Retinal pigment epithelial cell (primary cell): ENCODE data around the gene ANXA3.

ENCODE experiments used
- DNase-seq: peaks from one replicate; pipeline ENCODE4 v3.0.0-alpha.2; 2010; ENCODE audit warnings: low read depth
- H3K4me3 ChIP-seq: 2 replicates; pipeline ENCODE4 v1.5.1; 2011; ENCODE audit warnings: mild to moderate bottlenecking, low read length, control low read depth, moderate library complexity
- TF ChIP-seq, protein P1 (sequence below): conservative IDR thresholded peaks from 2 replicates; pipeline ENCODE4 v1.5.1; 2011; ENCODE audit warnings: low read depth, low read length, control low read depth, inconsistent platforms

Gene ANXA3

DNA sequence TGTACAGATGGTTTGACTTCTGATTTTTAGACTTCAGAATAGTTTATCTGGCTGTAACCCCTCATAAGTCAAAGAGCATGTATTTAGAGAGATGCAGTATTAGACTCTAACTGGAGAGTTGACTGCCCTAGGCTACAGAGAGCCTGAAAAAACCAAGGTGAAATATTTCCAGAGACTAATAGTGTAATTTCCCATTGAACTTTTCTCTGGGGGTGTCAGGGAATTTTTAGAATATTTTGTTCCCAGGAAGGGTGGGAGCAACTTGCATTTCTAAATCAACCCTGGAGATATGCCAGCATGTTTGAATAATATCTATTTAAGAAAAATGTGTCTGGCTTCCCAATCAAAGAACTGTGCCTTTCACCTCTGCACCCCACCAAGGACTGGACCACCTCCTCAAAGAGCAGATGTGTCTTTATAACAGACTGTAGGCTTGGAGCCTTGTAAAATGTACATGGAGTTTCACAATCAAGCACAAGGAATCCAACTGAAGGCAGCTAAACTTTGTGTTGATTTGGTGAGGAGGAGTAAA is 2.0 kb downstream of the ANXA3 start:
- H3K4me3 ChIP-seq: no peak overlapping the region
- DNase-seq: no peak
- TF ChIP-seq, protein P1, sequence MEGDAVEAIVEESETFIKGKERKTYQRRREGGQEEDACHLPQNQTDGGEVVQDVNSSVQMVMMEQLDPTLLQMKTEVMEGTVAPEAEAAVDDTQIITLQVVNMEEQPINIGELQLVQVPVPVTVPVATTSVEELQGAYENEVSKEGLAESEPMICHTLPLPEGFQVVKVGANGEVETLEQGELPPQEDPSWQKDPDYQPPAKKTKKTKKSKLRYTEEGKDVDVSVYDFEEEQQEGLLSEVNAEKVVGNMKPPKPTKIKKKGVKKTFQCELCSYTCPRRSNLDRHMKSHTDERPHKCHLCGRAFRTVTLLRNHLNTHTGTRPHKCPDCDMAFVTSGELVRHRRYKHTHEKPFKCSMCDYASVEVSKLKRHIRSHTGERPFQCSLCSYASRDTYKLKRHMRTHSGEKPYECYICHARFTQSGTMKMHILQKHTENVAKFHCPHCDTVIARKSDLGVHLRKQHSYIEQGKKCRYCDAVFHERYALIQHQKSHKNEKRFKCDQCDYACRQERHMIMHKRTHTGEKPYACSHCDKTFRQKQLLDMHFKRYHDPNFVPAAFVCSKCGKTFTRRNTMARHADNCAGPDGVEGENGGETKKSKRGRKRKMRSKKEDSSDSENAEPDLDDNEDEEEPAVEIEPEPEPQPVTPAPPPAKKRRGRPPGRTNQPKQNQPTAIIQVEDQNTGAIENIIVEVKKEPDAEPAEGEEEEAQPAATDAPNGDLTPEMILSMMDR: no peak

DNA sequence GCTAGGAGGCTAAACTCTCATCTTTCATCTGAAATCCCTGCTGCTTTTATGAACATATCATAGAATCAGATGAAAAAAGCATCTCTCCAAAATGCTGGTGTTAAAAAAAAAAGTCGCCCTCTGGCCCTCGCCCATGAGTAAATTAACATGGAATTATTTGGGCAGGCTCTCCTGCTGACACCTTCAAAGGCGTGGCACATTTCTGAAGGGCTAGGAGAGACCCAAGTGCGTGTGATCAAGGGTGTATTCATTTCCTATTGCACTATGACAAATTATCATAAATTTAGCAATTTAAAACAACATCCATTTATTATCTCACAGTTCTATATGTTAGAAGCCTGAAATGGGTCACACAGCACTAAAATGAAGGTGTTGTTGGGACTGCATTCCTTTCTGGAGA is 5.1 kb downstream of the ANXA3 start:
- no peak overlapping the region for H3K4me3 ChIP-seq
- TF ChIP-seq, protein P1: no peak
- no peak for DNase-seq

DNA sequence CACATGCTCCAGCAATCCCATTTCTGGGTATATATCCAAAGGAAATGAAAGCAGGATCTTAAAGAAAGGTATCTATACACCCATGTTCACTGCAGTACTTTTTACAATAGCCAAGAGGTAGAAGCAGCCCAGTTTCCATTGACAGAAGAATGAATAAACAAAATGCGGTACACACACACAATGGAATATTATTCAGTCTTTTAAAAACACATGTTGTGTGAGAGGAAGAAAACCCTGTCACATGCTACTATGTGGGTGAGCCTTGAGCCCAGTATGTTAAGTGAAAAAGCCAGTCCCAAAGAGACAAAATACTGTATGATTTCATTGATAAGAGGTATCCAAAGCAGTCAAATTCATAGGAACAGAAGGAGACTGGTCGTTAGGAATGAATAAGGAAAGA is 6.3 kb downstream of the ANXA3 start:
- no peak for DNase-seq
- TF ChIP-seq, protein P1: no peak
- no peak overlapping the region for H3K4me3 ChIP-seq

DNA sequence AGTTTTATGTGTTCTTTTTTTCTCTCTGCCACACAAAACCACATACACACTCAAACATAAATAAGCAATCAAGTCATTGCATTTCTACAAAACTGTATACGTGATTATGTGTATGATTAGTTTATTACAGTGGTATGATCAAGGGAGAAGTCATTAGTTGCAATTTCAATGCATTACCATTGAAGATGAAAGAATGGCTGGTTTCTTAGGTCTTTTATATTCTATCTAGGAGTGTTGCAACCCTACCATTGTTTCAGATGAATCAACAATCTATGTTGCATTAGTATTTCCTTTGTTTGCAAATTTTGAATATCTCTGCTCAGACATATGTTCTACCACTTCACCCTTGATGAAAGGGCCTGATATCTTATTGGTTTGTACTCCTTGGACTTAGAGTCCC is 6.8 kb downstream of the ANXA3 start:
- DNase-seq: no peak
- H3K4me3 ChIP-seq: no peak overlapping the region
- TF ChIP-seq, protein P1: no peak

DNA sequence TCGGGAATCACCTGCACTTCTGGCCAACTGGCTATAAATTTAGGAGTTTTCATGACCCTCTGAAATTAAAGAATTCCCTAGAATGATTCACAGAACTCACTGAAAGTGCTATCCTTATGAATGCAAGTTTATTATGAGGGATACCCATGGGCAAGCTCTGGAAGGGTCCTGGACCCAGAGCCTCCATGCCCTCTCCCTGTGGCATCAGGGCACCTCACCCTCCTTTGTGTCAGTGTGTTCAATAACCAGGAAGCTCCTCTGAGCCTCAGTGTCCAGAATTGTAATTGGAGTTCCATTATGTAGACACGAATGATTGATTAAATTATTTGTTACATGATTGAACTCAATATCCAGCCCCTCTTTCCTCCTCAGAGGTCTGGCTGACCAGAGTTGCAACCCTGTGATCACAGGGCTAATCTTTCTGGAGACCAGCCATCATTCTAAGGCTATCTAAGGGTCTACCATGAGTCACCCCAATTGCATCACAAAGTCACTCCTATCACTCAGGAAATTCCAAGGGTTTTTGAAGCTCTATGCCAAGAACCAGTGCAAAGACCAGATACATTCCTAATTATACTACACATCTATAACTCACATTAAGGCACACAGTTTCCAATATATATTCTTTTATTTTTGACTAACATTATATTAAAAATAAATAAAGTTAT is 8.9 kb downstream of the ANXA3 start:
- TF ChIP-seq, protein P1: no peak
- H3K4me3 ChIP-seq: no peak overlapping the region
- DNase-seq: peak; percentile 88

DNA sequence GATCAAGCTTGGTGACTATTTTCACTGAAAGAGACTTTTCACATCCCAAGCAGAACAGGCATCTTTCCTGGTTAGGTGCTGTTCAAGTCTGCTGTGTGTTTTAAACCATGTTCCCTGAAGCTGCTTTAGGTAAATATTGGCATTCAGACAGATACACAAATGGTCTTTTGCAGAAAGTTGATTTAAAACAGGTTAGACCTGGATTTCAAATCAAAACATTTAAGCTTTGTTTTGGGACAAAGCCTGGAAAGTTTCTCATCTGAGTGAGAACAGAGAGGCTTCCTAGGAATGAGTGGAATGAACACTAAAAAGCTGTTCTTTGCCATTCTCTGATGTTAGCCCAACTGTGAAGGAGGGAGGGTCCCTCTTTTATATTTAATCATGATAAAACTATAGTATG is 10.1 kb downstream of the ANXA3 start:
- H3K4me3 ChIP-seq: no peak overlapping the region
- no peak for DNase-seq
- TF ChIP-seq, protein P1: no peak

DNA sequence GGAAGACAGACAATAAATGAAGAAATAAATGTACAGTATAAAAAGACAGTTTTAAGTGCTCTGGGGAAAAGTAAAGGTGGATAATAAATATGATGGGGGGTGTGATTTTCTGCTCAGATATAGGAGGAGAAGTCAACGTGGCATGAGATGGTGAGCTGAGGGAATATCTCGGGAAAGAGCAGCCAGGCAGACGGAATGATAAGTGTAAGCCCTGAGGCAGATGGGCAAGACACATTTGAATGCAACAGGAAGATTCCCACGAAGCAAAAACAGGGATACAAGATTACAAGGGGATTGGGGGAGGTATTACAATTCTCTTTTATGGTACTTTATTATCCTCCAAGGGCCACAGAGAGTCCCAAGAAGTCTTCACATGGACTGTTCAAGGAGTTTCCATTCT is 11.1 kb downstream of the ANXA3 start:
- no peak for DNase-seq
- TF ChIP-seq, protein P1: no peak
- no peak overlapping the region for H3K4me3 ChIP-seq
